ENCODE results near the gene CDH12.
"Not testable (repeated sequence)": the region's sequence is repeated elsewhere in the genome, so short reads cannot be mapped to it uniquely, and the experiment has no call there.

- not testable (repeated sequence) for TF ChIP-seq CTCF (IDR thresholded peaks at IDR 0.05; ENCODE audit: insufficient read depth, low read length, poor library complexity, severe bottlenecking); EZH2phosphoT487 (conservative IDR thresholded peaks at IDR 0.05; ENCODE audit: low read length)
Observed at GRCh38 chr5:22208463-22208862, 644.7 kb downstream of the CDH12 start.
